Testis (tissue), 3 donors: ENCODE measurements around the gene C6orf141. TPM values are rescaled to one million over a fixed set of nuclear protein-coding genes. Genes with fewer than 3 reads are reported as not detected.

ENCODE experiments used
- DNase-seq: peaks from one replicate; pipeline ENCODE4 v3.0.0-alpha.2; 2019
- H3K27ac ChIP-seq, 2 donors: fragments of 200-600 bp; sonication (generic); one replicate each; pipeline ENCODE4 v1.5.1; 2019
- H3K27me3 ChIP-seq: fragments of 200-600 bp; sonication (generic); one replicate; pipeline ENCODE4 v1.5.1; 2019
- H3K36me3 ChIP-seq: fragments of 200-600 bp; sonication (generic); one replicate; pipeline ENCODE4 v1.5.1; 2017; ENCODE audit warnings: low read depth; ENCODE audit errors: missing control alignments
- H3K4me1 ChIP-seq: fragments of 200-600 bp; sonication (generic); one replicate; pipeline ENCODE4 v1.5.1; 2019
- H3K4me3 ChIP-seq, 2 donors: fragments of 200-600 bp; sonication (generic); one replicate each; pipeline ENCODE4 v1.5.1; 2017 to 2019
- H3K9me3 ChIP-seq: fragments of 200-600 bp; sonication (generic); one replicate; pipeline ENCODE4 v1.5.1; 2017
- POLR2A ChIP-seq: fragments of 450-650 bp; IDR thresholded peaks from one replicate; pipeline ENCODE4 v1.6.1; 2017; ENCODE audit warnings: antibody characterized with exemption, mild to moderate bottlenecking, moderate library complexity
- WGBS, 2 donors: methylation state at CpG; one replicate each; pipeline ENCODE4 v1.1.5; 2018; 5-methylcytosine and 5-hydroxymethylcytosine counted together
- intact Hi-C: fragments of 100-400 bp; cut with DNase I; formaldehyde crosslinking; loops from one replicate; pipeline ENCODE4 v1.15.1; 2023; ENCODE audit warnings: low total_unique reads
- polyA plus RNA-seq: library from polyadenylated mRNA; stranded (reverse); fragments of 350-450 nt; fragmentation: Illumina TruSeq; extraction: RNeasy Lipid Tissue Mini Kit (QIAGEN cat#74804); gene quantifications from one replicate; pipeline ENCODE4 v1.2.3, GENCODE V29; 2014; ENCODE audit warnings: low read depth, low replicate concordance; ENCODE audit not compliant: insufficient read depth
- total RNA-seq, 2 donors: library from RNA; depleted of rRNA; stranded (reverse); fragments of >200 nt; gene quantifications; one replicate each; pipeline ENCODE4 v1.2.3, GENCODE V29; 2016
- TF ChIP-seq, protein P1 (sequence below), 3 experiments: fragments of 450-650 bp in 2 of 3; fragments of 200-600 bp in 1 of 3; sonication (generic) in 1 of 3; IDR thresholded peaks; one replicate each; pipeline ENCODE4 v1.5.1; 2016 to 2019; ENCODE audit warnings: antibody characterized with exemption in 3 of 3, mild to moderate bottlenecking in 2 of 3, moderate library complexity in 1 of 3

Gene C6orf141
- total and polyA plus RNA-seq, 3 donors from 2014 or later = 11.3 to 58.4 (median 41.3) TPM

DNA sequence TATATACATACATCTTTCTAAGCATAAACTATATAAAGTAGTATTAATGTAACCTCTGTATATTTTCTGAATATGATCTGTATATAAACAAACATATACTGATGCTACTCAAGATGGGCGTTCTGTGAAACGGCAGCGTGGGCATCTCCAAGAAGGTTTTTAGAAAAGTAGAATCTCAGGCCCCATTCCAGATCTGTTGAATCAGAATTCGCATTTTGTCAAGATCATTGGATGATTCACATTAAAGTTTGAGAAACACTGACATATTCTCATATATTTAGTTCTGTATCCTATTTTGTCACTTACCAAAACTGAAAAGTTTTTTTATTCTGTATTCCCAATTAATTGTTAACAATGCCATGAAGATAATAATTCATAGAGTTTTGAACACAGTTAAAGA, 5.5 kb downstream of the C6orf141 start:
- DNase-seq = no peak
- no peaks in the 10 kb centered on the region for H3K27me3 ChIP-seq
- no peak for TF ChIP-seq POLR2A
- TF ChIP-seq, protein P1, sequence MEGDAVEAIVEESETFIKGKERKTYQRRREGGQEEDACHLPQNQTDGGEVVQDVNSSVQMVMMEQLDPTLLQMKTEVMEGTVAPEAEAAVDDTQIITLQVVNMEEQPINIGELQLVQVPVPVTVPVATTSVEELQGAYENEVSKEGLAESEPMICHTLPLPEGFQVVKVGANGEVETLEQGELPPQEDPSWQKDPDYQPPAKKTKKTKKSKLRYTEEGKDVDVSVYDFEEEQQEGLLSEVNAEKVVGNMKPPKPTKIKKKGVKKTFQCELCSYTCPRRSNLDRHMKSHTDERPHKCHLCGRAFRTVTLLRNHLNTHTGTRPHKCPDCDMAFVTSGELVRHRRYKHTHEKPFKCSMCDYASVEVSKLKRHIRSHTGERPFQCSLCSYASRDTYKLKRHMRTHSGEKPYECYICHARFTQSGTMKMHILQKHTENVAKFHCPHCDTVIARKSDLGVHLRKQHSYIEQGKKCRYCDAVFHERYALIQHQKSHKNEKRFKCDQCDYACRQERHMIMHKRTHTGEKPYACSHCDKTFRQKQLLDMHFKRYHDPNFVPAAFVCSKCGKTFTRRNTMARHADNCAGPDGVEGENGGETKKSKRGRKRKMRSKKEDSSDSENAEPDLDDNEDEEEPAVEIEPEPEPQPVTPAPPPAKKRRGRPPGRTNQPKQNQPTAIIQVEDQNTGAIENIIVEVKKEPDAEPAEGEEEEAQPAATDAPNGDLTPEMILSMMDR (IDR thresholded peaks at IDR 0.05) = no peak
- no peaks in the 10 kb centered on the region for H3K4me1 ChIP-seq
- H3K36me3 ChIP-seq = no peaks in the 10 kb centered on the region
- no peak overlapping the region for H3K27ac ChIP-seq
- whole genome bisulfite sequencing, 2 donors = 67 to 72% methylated on average over 4 of the region's 4 CpGs
- H3K4me3 ChIP-seq = no peak overlapping the region
- intact Hi-C loops = no loop called here
- no peaks in the 10 kb centered on the region for H3K9me3 ChIP-seq

DNA sequence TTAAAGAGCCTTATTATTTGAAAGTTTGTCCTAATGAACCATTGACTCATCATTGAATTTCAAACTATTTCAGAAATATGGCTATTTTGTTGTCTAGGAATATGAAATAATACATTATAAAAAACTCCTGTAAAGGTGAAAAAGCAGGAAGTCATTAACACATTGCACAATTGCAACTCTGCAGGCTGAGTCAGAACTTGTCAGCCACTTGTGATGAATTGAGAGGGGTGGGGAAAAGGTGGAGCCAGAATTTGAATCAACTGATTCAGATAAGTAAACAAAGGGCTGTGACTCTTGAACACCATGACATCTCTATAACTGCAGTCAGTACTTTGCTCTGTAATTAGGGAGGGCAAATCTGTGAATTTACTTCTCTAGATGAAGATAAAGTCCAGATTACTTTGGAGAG, 6.0 kb downstream of the C6orf141 start:
- intact Hi-C loops = no loop called here
- Histone ChIP-seq H3K36me3 (no peaks in the 10 kb centered on the region), H3K27ac (no peak overlapping the region), H3K4me3 (no peak overlapping the region), H3K4me1 (no peaks in the 10 kb centered on the region), H3K27me3 (no peaks in the 10 kb centered on the region), H3K9me3 (no peaks in the 10 kb centered on the region)
- DNase-seq = no peak
- TF ChIP-seq, protein P1 (IDR thresholded peaks at IDR 0.05) = no peak
- no peak for TF ChIP-seq POLR2A

DNA sequence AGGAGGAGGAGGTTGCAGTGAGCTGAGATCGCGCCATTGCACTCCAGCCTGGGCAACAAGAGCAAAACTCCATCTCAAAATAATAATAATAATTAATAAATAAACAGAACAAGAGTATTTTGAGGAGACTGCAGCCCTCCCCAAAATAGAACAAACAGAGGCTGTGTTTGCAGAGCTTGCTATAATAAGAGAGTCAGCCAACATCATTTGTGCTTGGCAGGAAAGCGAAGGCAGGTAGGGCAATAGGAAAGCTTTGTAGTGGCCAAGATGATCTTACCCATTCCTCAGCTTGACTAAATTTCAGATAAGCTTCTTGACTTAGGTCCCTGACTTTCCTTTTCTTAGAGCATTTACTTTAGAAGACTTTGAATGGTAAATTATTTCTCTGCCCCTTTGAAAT, 6.7 kb downstream of the C6orf141 start:
- Histone ChIP-seq H3K4me3 (no peak overlapping the region), H3K27ac (no peak overlapping the region), H3K9me3 (no peaks in the 10 kb centered on the region), H3K4me1 (no peaks in the 10 kb centered on the region), H3K27me3 (no peaks in the 10 kb centered on the region), H3K36me3 (no peaks in the 10 kb centered on the region)
- no peak for TF ChIP-seq POLR2A
- DNase-seq = no peak
- WGBS, 2 donors = 74 to 99% methylated on average over 3 of the region's 3 CpGs
- intact Hi-C loops = no loop called here

DNA sequence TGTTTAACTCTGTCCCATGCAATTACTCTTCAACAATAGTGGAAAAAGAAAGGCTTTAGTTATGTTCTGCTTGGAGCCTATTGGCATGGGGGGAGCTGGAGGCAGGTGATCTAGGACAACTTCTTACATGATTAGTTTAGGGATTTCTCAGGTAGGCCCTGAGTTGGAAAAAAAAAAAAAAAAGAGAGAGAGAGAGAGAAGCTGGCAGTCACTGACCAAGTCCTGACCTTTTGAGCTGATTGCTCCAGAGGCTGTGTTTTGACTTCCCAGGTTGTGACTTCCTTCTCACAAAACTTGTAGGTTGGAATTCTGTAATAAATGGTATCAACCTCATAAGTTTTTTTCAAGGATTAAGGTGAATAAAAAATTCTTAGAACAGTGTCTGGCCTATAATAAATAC, 7.8 kb downstream of the C6orf141 start:
- no peak for DNase-seq
- intact Hi-C loops = no loop called here
- H3K4me3 ChIP-seq = no peak overlapping the region
- H3K27me3 ChIP-seq = no peaks in the 10 kb centered on the region
- TF ChIP-seq, protein P1 (IDR thresholded peaks at IDR 0.05) = no peak
- TF ChIP-seq POLR2A = no peak
- no peaks in the 10 kb centered on the region for H3K9me3 ChIP-seq
- H3K27ac ChIP-seq = no peak overlapping the region
- no peaks in the 10 kb centered on the region for H3K36me3 ChIP-seq
- H3K4me1 ChIP-seq = no peaks in the 10 kb centered on the region

DNA sequence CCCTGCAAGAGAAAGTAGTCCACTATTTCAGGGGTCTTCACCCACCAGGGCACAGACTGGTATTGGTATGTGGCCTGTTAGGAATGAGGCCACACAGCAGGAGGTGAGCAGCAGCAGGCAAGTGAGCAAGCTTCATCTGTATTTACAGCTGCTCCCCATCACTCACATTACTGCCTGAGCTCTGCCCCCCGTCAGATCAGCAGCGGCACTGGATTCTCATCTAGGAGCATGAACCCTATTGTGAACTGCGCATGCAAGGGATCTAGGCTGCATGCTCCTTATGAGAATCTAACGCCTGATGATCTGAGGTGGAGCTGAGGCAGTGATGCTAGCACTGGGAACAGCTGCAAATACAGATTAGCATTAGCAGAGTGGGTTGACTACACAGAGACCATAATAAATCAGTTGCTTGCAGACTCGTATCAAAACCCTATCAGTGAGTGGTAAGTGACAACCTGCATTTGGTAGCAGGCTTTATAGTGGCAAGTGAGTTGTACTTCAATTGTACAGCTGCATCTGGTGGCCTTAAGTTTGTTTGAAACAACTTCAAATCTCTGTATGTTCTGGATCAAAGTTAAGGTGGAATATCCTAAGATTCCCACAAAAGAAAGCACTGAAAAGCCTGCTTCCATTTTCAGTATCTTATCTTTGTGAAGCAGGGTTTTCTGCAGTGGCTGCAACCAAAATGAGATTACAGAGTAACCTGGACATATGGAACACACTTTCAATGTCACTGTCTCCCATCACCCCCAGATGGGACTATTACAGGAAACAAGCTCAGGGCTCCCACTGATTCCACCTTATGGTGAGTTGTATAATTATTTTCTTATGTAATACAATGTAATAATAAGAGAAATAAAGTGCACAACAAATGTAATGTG, 12.8 kb downstream of the C6orf141 start:
- peak overlapping the region in 1 of 2 donors; percentile 2 for H3K27ac ChIP-seq
- 66 to 72% methylated on average over 5 of the region's 5 CpGs for WGBS, 2 donors
- no peaks in the 10 kb centered on the region for H3K9me3 ChIP-seq
- H3K4me1 ChIP-seq = peaks cover 6% of the 10 kb centered on the region
- no peak for DNase-seq
- TF ChIP-seq, protein P1 (IDR thresholded peaks at IDR 0.05) = no peak
- no peak for TF ChIP-seq POLR2A
- no peaks in the 10 kb centered on the region for H3K27me3 ChIP-seq
- H3K36me3 ChIP-seq = no peaks in the 10 kb centered on the region
- intact Hi-C loops = no loop called here
- no peak overlapping the region for H3K4me3 ChIP-seq
